ENCODE data around the gene RPS19BP1. TPM values are rescaled to one million over a fixed set of nuclear protein-coding genes. Genes with fewer than 3 reads are reported as not detected.
A peak's percentile ranks its signal among the peaks of the same experiment; 100 is the strongest.

Gene RPS19BP1
- total RNA-seq, 1 donor from 2014 or later = 58.2 TPM

GRCh38 chr22:39486951-39487825 lies 45.4 kb downstream of the RPS19BP1 start:
- ATAC-seq (peak; percentile 68), DNase-seq (ENCODE audit: low spot score) (no peak)
- intact Hi-C loops (cut with DNase I) = no loop called here

DNA sequence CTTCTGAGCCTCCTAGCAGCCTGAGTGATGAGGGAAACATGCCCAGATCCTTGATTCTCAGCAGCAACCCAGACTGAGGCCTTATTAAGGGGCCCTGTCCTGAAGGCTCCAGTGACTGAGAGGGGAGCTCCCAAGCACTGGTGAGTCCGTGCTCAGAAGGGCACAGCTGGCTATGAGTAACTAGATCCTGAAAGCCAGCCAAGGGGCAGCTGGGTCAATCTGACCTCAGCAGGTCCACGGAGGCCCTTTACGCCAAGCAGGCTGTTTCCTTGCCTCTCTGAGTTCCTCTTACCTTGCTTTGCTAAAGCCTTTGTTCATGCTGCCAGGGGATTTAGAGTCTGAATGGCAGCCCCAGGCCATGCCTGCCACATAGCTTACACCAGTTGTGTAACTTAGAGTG lies 49.8 kb downstream of the RPS19BP1 start:
- DNase-seq (ENCODE audit: low spot score) (no peak), ATAC-seq (no peak)
- intact Hi-C loops (cut with DNase I) = no loop called here

GRCh38 chr22:39481595-39481994 lies 51.0 kb downstream of the RPS19BP1 start:
- intact Hi-C loops (cut with DNase I) = no loop called here
- no peak for ATAC-seq

DNA sequence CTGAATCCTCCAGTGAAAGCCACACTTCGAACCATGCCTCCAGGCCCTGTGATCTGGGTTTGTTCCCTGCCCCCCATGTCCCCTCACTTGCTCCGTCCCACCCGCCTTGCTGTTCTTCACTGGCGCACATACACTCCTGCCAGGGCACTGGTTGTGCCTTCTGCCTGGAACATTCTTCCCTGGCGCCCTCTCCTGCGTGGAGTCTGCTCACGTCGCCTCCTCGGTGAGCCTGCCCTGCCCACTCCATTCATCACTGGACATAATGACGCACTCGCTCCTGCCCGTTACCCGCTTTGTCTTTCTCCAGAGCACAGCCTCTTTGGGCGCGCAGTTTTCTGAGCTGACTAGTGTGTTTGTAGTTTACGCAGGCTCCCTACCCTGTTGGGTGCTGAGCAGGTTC lies 51.5 kb downstream of the RPS19BP1 start:
- DNase-seq (ENCODE audit: low spot score) (no peak), ATAC-seq (no peak)

More at GRCh38 chr22:39481595-39481994, 51.0 kb downstream of the RPS19BP1 start:
- no peak for DNase-seq (ENCODE audit: low spot score)

GRCh38 chr22:39480557-39480956 lies 52.0 kb downstream of the RPS19BP1 start:
- ATAC-seq (no peak), DNase-seq (ENCODE audit: low spot score) (no peak)
- intact Hi-C loops (cut with DNase I) = no loop called here

More for the DNA sequence above, 51.5 kb downstream of the RPS19BP1 start:
- intact Hi-C loops (cut with DNase I) = no loop called here

DNA sequence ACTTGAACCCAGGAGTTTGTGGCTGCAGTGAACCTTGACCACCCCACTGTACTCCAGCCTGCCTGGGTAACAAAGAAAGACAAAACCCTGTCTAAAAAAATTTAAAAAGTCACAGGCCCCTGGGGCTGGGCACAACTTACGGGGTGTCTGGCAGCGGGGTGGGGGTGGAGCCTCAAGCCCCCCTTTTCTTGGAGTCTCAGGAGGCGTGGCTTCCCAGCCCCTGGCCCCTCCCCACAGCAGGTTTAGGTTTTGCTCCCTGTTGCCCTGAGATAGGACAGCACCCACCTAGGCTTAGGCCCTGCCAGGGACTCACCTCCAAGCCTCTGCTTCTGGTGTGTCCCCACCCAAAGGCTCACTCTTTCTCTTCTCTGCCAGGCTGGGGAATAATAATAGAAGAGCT lies 53.3 kb downstream of the RPS19BP1 start:
- intact Hi-C loops (cut with DNase I) = no loop called here
- DNase-seq (ENCODE audit: low spot score) = no peak
- ATAC-seq = no peak

Other genes with a start within 250 kb of the RPS19BP1 start
- 1,341 TPM for gene RPL3, start 213.1 kb downstream of the RPS19BP1 start, total RNA-seq
- 52.9 TPM for gene SYNGR1, start 182.8 kb downstream of the RPS19BP1 start, total RNA-seq
- gene TAB1, start 133.0 kb downstream of the RPS19BP1 start, total RNA-seq = 42.0 TPM
- gene MGAT3, start 75.7 kb downstream of the RPS19BP1 start, total RNA-seq = 56.5 TPM
- gene MIEF1, start 30.5 kb downstream of the RPS19BP1 start, total RNA-seq = 19.0 TPM
- gene ATF4, start 12.2 kb downstream of the RPS19BP1 start, total RNA-seq = 319 TPM
- gene CACNA1I, start 38.0 kb upstream of the RPS19BP1 start, total RNA-seq = 0.40 TPM